ENCODE data around the gene DAPK2. TPM values are rescaled to one million over a fixed set of nuclear protein-coding genes. Genes with fewer than 3 reads are reported as not detected.
A peak's percentile ranks its signal among the peaks of the same experiment; 100 is the strongest.

The DAPK2 gene
- total and polyA plus RNA-seq, 2 of the 13 experiments (the other 11 are each of a cell fraction or from before 2014, with no cell fraction given), result 0.33 to 0.63 TPM

DNA sequence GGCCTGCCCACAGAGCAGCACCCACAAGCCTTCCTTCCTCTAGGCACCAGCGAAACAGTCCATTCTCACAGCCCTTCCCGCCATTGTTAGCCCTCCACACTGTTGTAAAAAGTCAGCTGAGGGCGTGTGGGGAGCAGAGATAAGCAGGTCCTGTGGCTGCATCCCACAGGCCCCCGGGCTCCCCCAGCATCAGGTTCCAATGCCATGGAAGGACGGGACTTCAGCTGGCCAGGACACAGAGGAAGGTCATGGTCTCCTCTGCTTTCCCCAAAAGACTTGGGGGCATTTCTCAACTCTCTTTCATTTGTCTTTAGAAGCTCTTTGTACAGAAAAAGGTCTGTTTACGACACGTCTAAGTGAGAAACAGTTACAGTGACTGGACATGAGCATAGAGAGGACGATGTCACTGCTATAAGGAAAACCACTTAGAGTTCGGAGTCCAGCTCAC lies 127.4 kb downstream of the DAPK2 start:
- Histone ChIP-seq H3K4me1 (ENCODE audit: insufficient read depth, low read length) (peaks cover 58% of the 10 kb centered on the region), H3K79me2 (ENCODE audit: insufficient read depth, low read length) (no peaks in the 10 kb centered on the region), H3K4me3 (replicated peaks in 1 of 3; ENCODE audit: insufficient read depth in 1 of 3, low read depth in 2 of 3, low read length in 3 of 3) (no peak overlapping the region), H3K27me3 (ENCODE audit: control insufficient read depth in 1 of 2, insufficient read depth in 2 of 2, low read length in 2 of 2) (peaks cover 2% of the 10 kb centered on the region in 2 experiments; a peak in 3 of 5 replicates), H3K9me3 (ENCODE audit: low read length) (no peaks in the 10 kb centered on the region), H3K36me3 (replicated peaks in 1 of 2; ENCODE audit: control insufficient read depth in 1 of 2, insufficient read depth in 2 of 2, low read length in 2 of 2) (no peaks in the 10 kb centered on the region), H2AFZ (ENCODE audit: low read length) (no peak overlapping the region), H4K20me1 (ENCODE audit: insufficient read depth, low read length) (no peaks in the 10 kb centered on the region), H3K27ac (ENCODE audit: extremely low read length, insufficient read depth, low read length) (no peak overlapping the region), H3K9ac (ENCODE audit: insufficient read depth, low read depth, low read length) (no peak overlapping the region), H3K4me2 (ENCODE audit: low read depth, low read length) (no peak overlapping the region)
- TF ChIP-seq, protein P1, sequence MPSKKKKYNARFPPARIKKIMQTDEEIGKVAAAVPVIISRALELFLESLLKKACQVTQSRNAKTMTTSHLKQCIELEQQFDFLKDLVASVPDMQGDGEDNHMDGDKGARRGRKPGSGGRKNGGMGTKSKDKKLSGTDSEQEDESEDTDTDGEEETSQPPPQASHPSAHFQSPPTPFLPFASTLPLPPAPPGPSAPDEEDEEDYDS (CRISPR knock-in tag; IDR thresholded peaks at IDR 0.05), result no peak
- TF ChIP-seq SPEN (CRISPR knock-in tag; IDR thresholded peaks at IDR 0.05; ENCODE audit: low read depth), result 0 out of 2 replicates have a peak, but pooled peaks have one; percentile 4
- no peak for TF ChIP-seq FIP1L1 (IDR thresholded peaks at IDR 0.05; ENCODE audit: borderline replicate concordance, insufficient read depth, low read depth, low read length)
- ChIA-PET POLR2A (interaction anchor here (1.0 kb wide), 1 partner anchor 10 kb away, joined by 3 read pairs; no protein-coding TSS in a partner anchor), CTCF (ENCODE audit: low intra/inter-chr PET ratio, low total read pairs) (no interaction called here)
- intact Hi-C loops (cut with micrococcal nuclease; ENCODE audit: unreplicated experiment) (no loop called here), in situ Hi-C loops (cut with HindIII; ENCODE audit: extremely low pct_ligation_motif_present, low pct_unique_long_range_greater_than_20kb) (no loop called here)
- FAIRE-seq, result no peak
- 61% methylated on average over 8 of the region's 9 CpGs for WGBS (ENCODE audit: low lambda C conversion rate)
- DNase-seq (ENCODE audit: low spot score), result no peak
- no TSS peak for BruUV-seq (replicated peaks)
- ATAC-seq, result no peak

DNA sequence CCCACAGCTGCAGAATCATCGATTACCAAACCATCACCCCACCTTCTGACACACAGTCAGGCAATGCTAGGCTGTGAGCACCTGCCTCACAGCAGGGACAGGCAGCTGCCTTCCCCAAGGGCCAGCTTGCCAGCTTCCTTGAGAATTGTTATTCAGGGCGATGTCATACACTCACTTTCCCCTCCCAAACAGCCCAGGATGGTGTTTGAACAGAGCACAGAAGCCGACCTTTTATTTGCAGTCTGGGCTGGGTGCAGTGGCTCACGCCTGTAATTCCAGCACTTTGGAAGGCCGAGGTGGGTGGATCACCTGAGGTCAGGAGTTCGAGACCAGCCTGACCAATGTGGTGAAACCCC lies 128.0 kb downstream of the DAPK2 start:
- Histone ChIP-seq H3K9me3 (ENCODE audit: low read length) (no peaks in the 10 kb centered on the region), H3K9ac (ENCODE audit: insufficient read depth, low read depth, low read length) (no peak overlapping the region), H3K36me3 (replicated peaks in 1 of 2; ENCODE audit: control insufficient read depth in 1 of 2, insufficient read depth in 2 of 2, low read length in 2 of 2) (no peaks in the 10 kb centered on the region), H3K4me2 (ENCODE audit: low read depth, low read length) (no peak overlapping the region; the same call in 1 of the 2 replicates), H3K4me3 (replicated peaks in 1 of 3; ENCODE audit: insufficient read depth in 1 of 3, low read depth in 2 of 3, low read length in 3 of 3) (no peak overlapping the region), H3K27ac (ENCODE audit: extremely low read length, insufficient read depth, low read length) (no peak overlapping the region), H3K27me3 (ENCODE audit: control insufficient read depth in 1 of 2, insufficient read depth in 2 of 2, low read length in 2 of 2) (peaks cover 0 to 2% of the 10 kb centered on the region in 2 experiments; a peak in 3 of 5 replicates), H2AFZ (ENCODE audit: low read length) (no peak overlapping the region), H3K4me1 (ENCODE audit: insufficient read depth, low read length) (peaks cover 64% of the 10 kb centered on the region), H3K79me2 (ENCODE audit: insufficient read depth, low read length) (no peaks in the 10 kb centered on the region), H4K20me1 (ENCODE audit: insufficient read depth, low read length) (no peaks in the 10 kb centered on the region)
- in situ Hi-C loops (cut with HindIII; ENCODE audit: extremely low pct_ligation_motif_present, low pct_unique_long_range_greater_than_20kb), result no loop called here
- ChIA-PET CTCF (ENCODE audit: low intra/inter-chr PET ratio, low total read pairs) (no interaction called here), POLR2A (no interaction called here)
- 10% methylated on average over 5 of the region's 6 CpGs for WGBS (ENCODE audit: low lambda C conversion rate)
- ATAC-seq (no peak; the same call in 2 of the 3 replicates), FAIRE-seq (no peak), DNase-seq (ENCODE audit: low spot score) (no peak)
- intact Hi-C loops (cut with micrococcal nuclease; ENCODE audit: unreplicated experiment), result no loop called here
- 0 out of 2 replicates have a peak, but pooled peaks have one; percentile 17 for TF ChIP-seq ZMYM3 (CRISPR knock-in tag; IDR thresholded peaks at IDR 0.05)
- no peak for TF ChIP-seq ZNF496 (CRISPR knock-in tag; IDR thresholded peaks at IDR 0.05; ENCODE audit: insufficient replicate concordance)
- TF ChIP-seq ZFYVE20 (CRISPR knock-in tag; IDR thresholded peaks at IDR 0.05; ENCODE audit: borderline replicate concordance, low read depth), result no peak
- TF ChIP-seq SALL1 (CRISPR knock-in tag; IDR thresholded peaks at IDR 0.05), result peak; percentile 27; the same call in 1 of the 2 replicates
- TF ChIP-seq, protein P2, sequence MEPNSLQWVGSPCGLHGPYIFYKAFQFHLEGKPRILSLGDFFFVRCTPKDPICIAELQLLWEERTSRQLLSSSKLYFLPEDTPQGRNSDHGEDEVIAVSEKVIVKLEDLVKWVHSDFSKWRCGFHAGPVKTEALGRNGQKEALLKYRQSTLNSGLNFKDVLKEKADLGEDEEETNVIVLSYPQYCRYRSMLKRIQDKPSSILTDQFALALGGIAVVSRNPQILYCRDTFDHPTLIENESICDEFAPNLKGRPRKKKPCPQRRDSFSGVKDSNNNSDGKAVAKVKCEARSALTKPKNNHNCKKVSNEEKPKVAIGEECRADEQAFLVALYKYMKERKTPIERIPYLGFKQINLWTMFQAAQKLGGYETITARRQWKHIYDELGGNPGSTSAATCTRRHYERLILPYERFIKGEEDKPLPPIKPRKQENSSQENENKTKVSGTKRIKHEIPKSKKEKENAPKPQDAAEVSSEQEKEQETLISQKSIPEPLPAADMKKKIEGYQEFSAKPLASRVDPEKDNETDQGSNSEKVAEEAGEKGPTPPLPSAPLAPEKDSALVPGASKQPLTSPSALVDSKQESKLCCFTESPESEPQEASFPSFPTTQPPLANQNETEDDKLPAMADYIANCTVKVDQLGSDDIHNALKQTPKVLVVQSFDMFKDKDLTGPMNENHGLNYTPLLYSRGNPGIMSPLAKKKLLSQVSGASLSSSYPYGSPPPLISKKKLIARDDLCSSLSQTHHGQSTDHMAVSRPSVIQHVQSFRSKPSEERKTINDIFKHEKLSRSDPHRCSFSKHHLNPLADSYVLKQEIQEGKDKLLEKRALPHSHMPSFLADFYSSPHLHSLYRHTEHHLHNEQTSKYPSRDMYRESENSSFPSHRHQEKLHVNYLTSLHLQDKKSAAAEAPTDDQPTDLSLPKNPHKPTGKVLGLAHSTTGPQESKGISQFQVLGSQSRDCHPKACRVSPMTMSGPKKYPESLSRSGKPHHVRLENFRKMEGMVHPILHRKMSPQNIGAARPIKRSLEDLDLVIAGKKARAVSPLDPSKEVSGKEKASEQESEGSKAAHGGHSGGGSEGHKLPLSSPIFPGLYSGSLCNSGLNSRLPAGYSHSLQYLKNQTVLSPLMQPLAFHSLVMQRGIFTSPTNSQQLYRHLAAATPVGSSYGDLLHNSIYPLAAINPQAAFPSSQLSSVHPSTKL (CRISPR knock-in tag; IDR thresholded peaks at IDR 0.05), result 0 out of 2 replicates have a peak, but pooled peaks have one; percentile 18
- TF ChIP-seq RARA (CRISPR knock-in tag; IDR thresholded peaks at IDR 0.05), result 0 out of 2 replicates have a peak, but pooled peaks have one; percentile 35
- no TSS peak for BruUV-seq (replicated peaks)

All from HepG2 (cell line).